GM23248 (cell line): ENCODE data around the gene SREK1.

ENCODE experiments used
- EZH2 ChIP-seq: fragments of 200-600 bp; sonication (generic); IDR thresholded peaks from 2 replicates; pipeline ENCODE4 v1.6.1; 2018; ENCODE audit warnings: antibody characterized with exemption, mild to moderate bottlenecking; ENCODE audit not compliant: insufficient read depth, poor library complexity, severe bottlenecking
- EZH2phosphoT487 ChIP-seq: fragments of 200-600 bp; sonication (generic); IDR thresholded peaks from 2 replicates; pipeline ENCODE4 v1.6.1; 2018; ENCODE audit warnings: antibody characterized with exemption, moderate library complexity, mild to moderate bottlenecking, low read depth; ENCODE audit not compliant: insufficient read depth

GRCh38 chr5:66232275-66232674 is 88.2 kb downstream of the SREK1 start:
- no peak for TF ChIP-seq EZH2
- no peak for TF ChIP-seq EZH2phosphoT487
